T-helper 1 cell (primary cell): ENCODE measurements around the gene SDHA.
A peak's percentile ranks its signal among the peaks of the same experiment; 100 is the strongest.
"Not testable (repeated sequence)": the region's sequence is repeated elsewhere in the genome, so short reads cannot be mapped to it uniquely, and the experiment has no call there.

Experiments used
- DNase-seq, 5 donors: peaks; one replicate each; pipeline ENCODE4 v3.0.0-alpha.2; 2012 to 2020

SDHA gene

DNA sequence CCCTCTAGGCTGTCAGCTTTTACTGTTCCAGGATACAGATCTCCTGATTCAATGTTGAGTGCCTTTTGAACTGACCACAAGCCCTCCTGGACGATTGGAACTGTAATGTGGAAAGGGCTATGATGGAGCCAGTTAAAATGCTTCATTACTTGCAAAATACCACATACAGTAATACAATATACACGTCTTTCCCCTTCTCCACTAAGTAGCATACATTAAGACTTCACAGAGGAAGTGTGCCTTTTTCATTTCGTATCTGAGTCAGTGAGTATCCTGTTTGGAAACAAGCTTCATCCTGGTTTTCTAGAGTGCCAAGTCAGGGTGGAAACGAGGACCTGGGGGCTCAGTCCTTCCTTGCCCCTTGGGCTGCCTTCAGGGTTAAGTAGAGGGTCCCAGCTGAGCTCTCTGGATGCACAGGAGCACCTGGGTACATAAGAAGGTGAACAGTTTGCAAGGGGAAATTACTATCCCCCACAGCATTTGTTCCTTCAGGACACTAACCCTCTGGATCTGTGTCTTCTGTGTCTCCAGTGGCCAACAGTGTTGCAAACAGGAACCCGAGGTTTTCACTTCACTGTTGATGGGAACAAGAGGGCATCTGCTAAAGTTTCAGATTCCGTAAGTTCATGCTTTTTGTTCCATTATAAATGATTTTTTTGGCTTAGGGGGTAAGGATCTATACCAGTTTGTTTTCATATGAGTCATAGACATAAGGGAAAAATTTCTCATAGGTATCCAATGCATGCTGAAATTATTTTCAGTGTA lies 5.0 kb downstream of the SDHA start:
- not testable (repeated sequence) for DNase-seq

DNA sequence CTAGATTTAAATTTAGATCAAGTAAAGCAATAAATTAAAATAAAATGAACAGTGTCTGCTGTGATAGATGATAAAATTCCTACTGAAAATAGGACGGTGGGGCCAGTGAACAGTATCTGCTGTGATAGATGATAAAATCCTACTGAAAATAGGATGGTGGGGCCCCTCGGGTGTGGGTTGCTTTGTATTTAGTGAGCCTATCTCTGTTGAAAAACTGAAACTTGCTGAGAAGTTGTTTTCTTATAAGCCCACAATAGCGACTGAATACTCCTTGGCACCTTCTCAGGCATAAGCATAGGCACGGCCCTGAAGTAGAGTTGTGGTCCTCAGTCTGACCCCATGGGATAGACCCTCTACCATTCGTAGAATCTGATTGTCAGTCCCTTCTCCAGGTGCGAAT lies 5.7 kb downstream of the SDHA start:
- no peak for DNase-seq

DNA sequence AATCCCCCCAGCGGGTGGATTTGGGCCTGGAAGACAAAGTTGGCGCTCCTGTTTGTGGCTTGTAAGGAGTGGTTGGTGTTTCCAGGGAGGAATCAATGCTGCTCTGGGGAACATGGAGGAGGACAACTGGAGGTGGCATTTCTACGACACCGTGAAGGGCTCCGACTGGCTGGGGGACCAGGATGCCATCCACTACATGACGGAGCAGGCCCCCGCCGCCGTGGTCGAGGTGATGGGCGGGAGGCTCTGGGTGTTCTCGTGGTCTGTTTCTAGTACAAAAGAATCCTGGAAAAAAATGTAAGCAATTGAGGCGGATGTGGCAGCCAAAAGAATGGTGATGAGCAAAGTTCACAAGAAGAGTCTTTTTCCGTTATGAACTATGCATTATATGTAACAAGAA lies 7.2 kb downstream of the SDHA start:
- DNase-seq = no peak

DNA sequence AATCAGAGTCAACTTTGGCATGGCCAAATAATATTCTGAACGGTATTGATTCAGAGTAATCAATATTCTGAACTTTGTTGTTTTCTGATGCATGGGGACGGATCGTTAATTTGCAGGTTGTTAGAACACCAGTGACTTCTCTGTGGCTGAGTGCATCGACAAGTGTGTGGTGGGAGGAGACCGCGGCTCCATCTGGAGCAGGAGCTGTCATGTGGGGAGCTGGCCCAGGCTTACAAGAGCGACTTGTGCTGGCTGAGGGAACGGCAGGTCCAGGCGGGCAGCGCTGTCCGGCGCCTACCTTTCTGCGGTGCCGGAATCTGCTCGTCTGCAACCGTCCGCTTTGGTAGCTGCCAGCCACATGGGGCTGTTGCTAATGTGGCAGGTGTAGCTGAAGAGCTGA lies 9.3 kb downstream of the SDHA start:
- not testable (repeated sequence) for DNase-seq

DNA sequence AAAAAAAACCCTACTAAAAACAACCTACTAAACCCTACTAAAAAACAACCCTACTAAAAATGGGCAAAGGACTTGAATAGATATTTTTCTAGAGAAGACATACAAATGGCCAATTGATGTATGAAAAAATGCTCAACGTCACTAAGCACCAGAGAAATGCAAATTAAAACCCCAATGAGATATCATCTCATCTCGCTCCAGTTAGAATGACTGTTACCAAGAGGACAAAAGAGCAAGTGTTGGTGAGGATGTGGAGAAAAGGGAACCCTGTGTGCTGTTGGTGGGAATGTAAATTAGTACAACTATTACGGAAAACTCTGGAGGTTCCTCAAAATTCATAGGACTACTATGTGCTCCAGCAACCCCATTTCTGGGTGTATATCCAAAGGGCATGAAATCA lies 10.8 kb downstream of the SDHA start:
- no peak for DNase-seq

DNA sequence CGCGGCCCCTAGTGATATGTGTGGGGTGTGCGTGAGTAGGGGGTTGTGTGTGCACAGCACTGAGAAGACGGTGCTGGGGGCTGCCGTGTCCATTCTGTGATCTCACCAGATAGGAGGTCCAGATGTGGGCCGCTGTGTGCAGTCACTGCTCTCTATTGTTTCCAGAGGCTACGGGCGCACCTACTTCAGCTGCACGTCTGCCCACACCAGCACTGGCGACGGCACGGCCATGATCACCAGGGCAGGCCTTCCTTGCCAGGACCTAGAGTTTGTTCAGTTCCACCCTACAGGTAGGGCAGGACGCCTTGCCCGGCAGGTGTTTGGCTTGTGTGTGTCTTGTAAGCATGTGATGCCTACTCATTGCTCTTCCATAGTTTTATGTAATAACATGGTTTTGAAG lies 12.6 kb downstream of the SDHA start:
- no peak for DNase-seq

DNA sequence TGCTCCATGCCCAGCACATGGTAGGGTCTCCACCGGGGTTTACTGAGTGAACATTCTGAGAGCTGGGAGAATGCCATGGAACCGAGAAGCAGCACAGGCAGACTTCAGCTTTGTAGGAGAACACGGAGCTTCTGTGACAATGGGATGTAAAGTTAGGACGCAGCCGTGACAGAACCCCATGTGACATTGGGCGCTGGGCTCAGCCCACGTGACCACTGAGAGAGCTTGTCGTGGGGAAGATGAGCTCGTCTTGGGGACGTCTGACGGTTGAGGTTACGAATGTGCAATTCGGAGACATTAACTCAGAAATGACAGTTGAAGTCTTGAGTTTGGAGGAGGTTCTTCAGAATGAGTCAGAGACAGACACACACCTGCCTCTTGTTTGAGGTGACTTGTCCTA lies 13.5 kb downstream of the SDHA start:
- no peak for DNase-seq

DNA sequence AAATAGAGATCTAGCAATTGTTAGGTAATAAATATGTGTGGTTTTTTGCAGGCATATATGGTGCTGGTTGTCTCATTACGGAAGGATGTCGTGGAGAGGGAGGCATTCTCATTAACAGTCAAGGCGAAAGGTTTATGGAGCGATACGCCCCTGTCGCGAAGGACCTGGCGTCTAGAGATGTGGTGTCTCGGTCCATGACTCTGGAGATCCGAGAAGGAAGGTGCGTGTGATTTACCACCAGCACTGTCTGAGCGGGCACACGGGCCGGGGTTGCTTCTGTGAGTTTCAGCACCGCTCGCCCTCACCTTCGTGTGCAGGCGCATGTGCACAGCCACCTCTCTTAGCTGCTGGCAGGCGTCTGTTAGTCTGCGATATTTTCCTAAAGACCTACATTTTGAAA lies 15.3 kb downstream of the SDHA start:
- not testable (repeated sequence) for DNase-seq

DNA sequence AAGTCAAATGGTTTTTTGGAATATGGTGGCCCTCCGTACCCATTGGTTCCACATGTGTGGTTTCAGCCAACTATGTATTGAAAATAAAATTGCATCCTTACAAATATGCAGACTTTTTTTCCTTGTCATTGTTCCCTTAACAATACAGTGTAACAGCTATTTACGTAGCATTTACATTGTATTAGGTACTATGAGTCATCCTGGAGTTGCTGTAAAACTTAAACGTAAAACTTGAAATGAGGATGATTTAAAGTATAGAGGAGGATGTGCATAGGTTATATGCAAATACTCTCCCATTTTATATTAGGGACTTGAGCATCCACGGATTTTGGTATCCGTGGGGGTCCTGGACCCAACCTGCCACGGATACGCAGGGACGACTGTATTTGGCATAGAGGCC lies 16.3 kb downstream of the SDHA start:
- no peak for DNase-seq

DNA sequence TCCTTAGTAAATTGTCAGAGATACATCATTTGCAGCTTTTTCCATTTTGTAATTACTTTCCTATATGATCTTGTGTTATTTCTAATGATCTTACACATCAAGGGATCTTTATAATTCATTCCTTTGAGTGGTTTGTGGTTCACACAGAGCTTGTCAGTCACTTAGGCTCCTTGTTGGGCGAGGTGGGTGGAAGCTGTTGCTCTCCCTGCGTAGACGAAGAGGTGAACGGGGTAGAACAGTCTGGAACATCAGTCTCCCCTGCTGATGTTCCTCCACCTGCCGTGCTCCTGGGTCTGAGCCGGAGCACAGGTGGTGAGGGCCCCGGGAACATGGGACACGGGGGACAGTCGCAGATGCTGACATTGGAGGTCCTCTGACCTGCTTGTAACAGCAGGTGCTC lies 17.4 kb downstream of the SDHA start:
- not testable (repeated sequence) for DNase-seq

DNA sequence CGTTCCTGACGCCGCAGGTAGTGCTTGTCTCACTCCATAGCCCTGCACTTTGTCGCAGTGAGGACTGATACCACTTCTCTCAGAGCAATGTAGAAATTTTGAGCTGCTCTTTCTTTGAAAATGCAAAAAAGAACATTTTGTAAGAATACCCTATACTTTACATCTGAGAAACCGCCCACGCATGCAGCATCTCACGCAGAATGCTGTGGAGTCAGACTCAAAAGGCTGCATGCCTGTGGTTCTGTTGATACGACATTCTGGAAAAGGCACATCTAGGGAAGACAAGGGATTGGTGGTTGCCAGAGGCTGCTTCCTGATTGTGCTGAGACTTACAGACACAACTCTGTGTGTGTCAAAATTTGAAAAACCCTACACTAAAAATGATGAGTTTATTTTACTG lies 19.8 kb downstream of the SDHA start:
- DNase-seq = not testable (repeated sequence)

DNA sequence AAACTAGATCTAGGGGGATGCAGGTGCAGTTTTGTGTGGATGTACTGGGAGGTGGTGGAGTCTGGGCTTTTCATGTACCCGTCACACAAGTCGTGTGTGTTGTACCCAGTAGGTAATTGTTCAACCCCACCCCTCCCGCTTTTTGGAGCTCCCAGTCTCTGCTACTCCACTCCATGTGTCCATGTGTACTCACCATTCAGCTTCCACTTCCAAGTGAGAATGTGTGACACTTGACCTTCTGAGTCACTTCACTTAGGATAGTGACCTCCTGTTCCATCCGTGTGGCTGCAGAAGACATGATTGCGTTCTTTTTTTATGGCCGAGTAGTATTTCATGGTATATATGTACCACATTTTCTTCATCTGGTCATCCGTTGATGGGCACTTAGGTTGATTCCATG lies 22.4 kb downstream of the SDHA start:
- not testable (repeated sequence) for DNase-seq

DNA sequence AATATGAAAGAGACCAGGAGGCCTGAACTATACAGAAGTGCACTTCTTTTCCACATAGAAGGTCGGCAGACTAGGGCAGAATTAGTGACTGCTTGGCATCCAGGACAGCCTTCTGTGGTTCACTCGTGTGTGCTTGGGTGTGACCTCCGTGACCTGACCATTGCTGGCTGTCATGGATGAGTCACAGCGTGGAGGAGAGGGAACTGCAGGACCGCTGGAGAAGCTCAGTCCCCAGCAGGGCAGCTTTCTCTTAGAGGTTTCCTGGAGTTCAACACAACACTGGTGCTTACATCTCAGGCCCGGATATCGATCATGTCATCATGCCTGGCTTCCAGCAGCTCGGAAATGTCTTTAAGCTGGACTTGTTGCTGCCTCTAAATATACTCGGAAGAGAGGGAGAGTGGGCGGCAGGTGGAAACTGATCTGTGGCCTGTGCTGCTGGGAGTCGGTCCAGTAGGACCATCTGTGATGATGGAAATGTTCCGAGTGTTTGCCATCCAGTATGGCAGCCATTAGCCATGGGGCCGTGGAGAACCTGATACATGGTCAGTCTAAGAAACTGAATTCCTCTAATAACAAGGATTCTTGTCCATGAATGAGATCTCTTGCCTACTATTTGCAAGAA lies 23.0 kb downstream of the SDHA start:
- DNase-seq = not testable (repeated sequence)

DNA sequence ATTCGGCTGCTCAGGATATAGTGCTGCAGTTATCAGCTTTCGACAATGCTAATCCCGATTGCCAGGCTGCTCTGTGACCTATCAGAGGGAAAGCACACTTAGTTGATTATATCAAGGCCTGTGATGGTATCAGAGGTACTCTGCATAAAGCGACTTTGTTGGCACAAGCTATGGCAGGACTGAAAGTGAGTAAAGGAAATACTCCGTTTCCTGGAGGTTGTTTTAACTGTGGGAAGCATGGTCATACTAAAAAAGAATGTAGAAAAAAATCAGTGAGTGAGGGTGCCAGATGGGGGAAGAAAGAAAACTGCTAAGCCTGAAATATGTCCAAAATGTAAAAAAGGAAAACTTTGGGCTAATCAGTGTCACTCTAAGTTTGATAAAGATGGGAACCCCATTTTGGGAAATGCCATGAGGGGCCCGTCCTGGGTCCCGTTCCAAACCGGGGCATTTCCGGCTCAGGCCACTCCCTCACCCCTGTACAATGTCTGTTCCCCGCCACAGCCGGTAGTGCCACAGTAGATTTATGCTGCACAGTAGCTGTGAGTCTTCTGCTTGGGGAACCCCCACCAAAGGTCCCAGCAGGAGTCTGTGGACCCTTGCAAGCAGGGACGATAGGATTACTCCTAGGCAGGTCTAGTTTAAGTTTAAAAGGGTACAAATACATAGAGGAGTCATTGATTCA lies 25.7 kb downstream of the SDHA start:
- DNase-seq = not testable (repeated sequence)

DNA sequence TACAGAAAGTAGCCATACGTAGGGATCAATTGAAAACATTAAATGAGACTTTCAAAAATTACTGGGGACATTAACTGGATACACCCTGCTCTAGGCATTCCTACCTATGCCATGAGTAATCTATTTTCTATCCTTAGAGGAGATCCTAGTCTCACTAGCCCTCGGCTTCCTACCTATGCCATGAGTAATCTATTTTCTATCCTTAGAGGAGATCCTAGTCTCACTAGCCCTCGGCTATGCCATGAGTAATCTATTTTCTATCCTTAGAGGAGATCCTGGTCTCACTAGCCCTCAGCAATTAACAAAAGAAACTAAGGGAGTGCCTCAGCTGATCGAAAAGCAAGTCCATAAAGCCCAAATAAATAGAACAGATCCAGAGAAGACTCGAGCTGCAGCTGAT lies 27.6 kb downstream of the SDHA start:
- not testable (repeated sequence) for DNase-seq

DNA sequence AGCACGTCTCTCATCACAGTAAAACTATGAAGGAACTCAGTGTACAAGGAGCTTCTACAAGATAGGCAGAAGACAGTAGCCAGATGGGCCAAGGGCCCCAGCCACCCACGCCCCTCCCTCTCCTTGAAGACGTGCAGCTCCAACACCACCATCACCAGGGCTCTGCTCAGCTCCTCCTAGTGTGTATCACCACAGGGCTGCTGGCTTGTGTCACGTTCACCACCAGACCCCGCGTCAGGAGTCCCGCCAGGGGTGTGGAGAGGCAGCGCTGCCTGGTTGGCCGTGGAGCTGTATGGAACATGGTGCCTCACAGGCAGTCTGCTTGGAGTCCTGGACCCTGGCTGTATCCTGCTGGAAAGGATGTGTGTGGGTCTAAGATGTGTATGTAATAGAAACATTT lies 32.3 kb downstream of the SDHA start:
- not testable (repeated sequence) for DNase-seq

DNA sequence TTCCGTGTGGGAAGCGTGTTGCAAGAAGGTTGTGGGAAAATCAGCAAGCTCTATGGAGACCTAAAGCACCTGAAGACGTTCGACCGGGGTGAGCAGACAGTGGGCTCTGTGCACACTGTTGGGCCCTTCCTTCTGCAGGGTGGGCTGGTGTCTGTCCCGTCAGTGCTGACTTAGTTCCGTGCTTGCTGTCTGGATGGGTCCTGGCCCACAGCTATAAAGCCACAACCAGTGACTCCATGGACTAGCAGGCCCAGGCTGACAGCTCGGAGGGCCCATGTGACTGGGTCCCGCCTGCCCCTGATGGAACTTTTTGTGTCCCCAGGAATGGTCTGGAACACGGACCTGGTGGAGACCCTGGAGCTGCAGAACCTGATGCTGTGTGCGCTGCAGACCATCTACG lies 32.9 kb downstream of the SDHA start:
- DNase-seq = not testable (repeated sequence)

DNA sequence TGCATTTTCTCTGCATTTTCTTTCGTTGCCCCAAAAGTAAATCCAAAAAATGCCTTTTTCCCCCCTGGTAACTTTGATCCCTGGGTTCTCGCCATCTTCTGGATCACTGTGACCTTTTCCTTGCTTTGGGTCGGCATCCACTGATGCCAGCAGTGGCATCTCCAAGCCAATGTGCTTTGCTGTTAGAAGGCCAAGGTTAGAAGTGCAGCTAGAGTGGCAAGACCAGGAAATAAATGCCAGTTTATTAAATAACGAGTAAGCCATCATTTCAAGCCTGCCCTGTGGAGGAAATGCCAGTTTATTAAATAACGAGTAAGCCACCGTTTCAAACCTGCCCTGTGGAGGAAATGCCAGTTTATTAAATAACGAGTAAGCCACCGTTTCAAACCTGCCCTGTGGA lies 33.4 kb downstream of the SDHA start:
- DNase-seq = not testable (repeated sequence)

DNA sequence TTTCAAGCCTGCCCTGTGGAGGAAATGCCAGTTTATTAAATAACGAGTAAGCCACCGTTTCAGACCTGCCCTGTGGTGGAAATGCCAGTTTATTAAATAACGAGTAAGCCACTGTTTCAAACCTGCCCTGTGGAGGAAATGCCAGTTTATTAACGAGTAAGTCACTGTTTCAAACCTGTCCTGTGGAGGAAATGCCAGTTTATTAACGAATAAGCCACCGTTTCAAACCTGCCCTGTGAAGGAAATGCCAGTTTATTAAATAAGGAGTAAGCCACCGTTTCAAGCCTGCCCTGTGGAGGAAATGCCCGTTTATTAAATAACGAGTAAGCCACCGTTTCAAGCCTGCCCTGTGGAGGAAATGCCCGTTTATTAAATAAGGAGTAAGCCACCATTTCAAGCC lies 33.9 kb downstream of the SDHA start:
- DNase-seq = not testable (repeated sequence)

DNA sequence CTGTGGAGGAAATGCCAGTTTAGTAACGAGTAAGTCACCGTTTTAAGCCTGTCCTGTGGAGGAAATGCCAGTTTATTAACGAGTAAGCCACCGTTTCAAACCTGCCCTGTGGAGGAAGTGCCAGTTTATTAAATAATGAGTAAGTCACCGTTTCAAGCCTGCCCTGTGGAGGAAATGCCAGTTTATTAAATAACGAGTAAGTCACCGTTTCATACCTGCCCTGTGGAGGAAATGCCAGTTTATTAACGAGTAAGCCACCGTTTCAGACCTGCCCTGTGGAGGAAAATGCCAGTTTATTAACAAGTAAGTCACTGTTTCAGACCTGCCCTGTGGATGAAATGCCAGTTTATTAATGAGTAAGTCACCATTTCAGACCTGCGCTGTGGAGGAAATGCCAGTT lies 34.4 kb downstream of the SDHA start:
- peak in 1 of 5 donors; percentile 47 for DNase-seq

DNA sequence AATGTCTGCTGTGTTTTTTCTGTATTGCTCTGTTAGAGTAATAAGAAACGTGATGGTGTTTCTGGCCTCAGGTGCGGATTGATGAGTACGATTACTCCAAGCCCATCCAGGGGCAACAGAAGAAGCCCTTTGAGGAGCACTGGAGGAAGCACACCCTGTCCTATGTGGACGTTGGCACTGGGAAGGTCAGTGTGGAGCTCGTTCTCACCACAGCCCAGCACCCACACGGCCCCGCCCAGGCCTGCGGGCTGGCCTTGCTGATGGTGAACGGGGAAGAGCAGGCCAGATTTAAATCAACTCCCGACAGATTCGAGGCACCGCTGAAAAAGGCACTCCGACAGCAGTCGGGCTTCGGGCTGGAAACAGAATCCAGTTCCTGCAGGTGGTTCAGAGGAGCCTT lies 36.2 kb downstream of the SDHA start:
- not testable (repeated sequence) for DNase-seq

DNA sequence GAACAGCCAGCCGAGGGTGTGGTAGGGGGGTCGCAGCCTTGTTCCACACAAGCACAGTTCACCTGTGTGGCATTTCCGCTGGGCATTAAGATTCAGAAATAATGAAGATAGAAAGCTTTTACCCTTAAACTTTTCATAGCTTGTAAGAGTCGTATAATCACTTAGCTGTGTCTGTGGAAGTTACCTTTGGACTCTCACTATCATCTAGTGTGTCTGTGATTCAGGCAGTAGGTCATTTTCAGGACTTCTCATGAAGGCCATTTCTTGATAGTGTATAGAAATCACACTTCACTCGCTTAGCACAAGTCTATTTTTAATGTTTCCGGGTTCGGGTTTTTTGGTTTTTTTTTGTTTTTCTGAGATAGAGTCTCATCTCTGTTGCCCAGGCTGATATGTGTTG lies 37.0 kb downstream of the SDHA start:
- DNase-seq = not testable (repeated sequence)

DNA sequence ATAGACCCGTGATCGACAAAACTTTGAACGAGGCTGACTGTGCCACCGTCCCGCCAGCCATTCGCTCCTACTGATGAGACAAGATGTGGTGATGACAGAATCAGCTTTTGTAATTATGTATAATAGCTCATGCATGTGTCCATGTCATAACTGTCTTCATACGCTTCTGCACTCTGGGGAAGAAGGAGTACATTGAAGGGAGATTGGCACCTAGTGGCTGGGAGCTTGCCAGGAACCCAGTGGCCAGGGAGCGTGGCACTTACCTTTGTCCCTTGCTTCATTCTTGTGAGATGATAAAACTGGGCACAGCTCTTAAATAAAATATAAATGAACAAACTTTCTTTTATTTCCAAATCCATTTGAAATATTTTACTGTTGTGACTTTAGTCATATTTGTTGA lies 38.2 kb downstream of the SDHA start:
- DNase-seq = not testable (repeated sequence)

DNA sequence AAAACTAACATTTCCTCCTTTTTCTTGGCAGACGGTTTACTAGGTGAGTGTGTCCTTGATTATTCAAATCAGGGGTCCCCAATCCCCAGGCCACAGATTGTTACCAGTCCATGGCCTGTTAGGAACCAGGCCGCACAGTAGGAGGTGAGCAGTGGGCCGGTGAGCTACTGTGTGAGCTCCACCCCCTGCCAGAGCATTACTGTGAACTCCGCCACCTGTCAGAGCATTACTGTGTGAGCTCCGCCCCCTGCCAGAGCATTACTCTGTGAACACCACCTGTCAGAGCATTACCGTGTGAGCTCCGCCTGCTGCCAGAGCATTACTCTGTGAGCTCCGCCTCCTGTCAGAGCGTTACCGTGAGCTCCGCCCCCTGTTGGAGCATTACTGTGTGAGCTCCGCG lies 39.0 kb downstream of the SDHA start:
- DNase-seq = no peak
